GM23338 (cell line): ENCODE results near the gene GJA4. TPM values are rescaled to one million over a fixed set of nuclear protein-coding genes. Genes with fewer than 3 reads are reported as not detected.
A peak's percentile ranks its signal among the peaks of the same experiment; 100 is the strongest.

Source experiments
- ATAC-seq: fragments of 200-7000 bp; cut with Tn5 transposase; 3 replicates; pipeline ENCODE4 v1.9.1; 2020
- DNase-seq: peaks from one replicate; pipeline ENCODE4 v3.0.0-alpha.2; 2015; ENCODE audit warnings: low spot score
- H2AFZ ChIP-seq: fragments of 200-600 bp; sonication (generic); 2 replicates; pipeline ENCODE4 v1.8.0; 2016; ENCODE audit warnings: antibody characterized with exemption, mild to moderate bottlenecking, moderate library complexity
- H3F3A ChIP-seq: fragments of 200-600 bp; sonication (generic); replicated peaks from 2 replicates; pipeline ENCODE4 v1.8.0; 2017; ENCODE audit warnings: antibody characterized with exemption, mixed run types, low read depth
- H3K27ac ChIP-seq: fragments of 200-600 bp; sonication (generic); 2 replicates; pipeline ENCODE4 v1.6.1; 2016; ENCODE audit warnings: low read depth
- H3K27me3 ChIP-seq: fragments of 200-600 bp; sonication (generic); 2 replicates; pipeline ENCODE4 v1.8.0; 2016; ENCODE audit warnings: mild to moderate bottlenecking, mixed run types, moderate library complexity; ENCODE audit not compliant: insufficient read depth
- H3K36me3 ChIP-seq: fragments of 200-600 bp; sonication (generic); 2 replicates; pipeline ENCODE4 v1.8.0; 2016; ENCODE audit warnings: mild to moderate bottlenecking; ENCODE audit not compliant: insufficient read depth
- H3K4me1 ChIP-seq: fragments of 200-600 bp; sonication (generic); 2 replicates; pipeline ENCODE4 v1.8.0; 2016; ENCODE audit warnings: mild to moderate bottlenecking, moderate library complexity; ENCODE audit not compliant: insufficient read depth
- H3K4me2 ChIP-seq: fragments of 200-600 bp; sonication (generic); 2 replicates; pipeline ENCODE4 v1.7.1; 2017; ENCODE audit warnings: mixed run types
- H3K4me3 ChIP-seq: fragments of 200-600 bp; sonication (generic); 2 replicates; pipeline ENCODE4 v1.6.1; 2016; ENCODE audit warnings: mixed run types
- H3K79me2 ChIP-seq: fragments of 200-600 bp; sonication (generic); replicated peaks from 2 replicates; pipeline ENCODE4 v1.8.0; 2017; ENCODE audit warnings: mild to moderate bottlenecking; ENCODE audit not compliant: insufficient read depth
- H3K9me2 ChIP-seq: fragments of 200-600 bp; sonication (generic); 2 replicates; pipeline ENCODE4 v1.8.0; 2017; ENCODE audit not compliant: insufficient read depth
- H4K20me1 ChIP-seq: fragments of 200-600 bp; sonication (generic); replicated peaks from 2 replicates; pipeline ENCODE4 v1.8.0; 2017; ENCODE audit warnings: mild to moderate bottlenecking; ENCODE audit not compliant: insufficient read depth
- H3K27ac Mint-ChIP-seq: 2 replicates; pipeline ENCODE4 v1.8.0; 2020; ENCODE audit warnings: inconsistent platforms, mild to moderate bottlenecking, moderate library complexity, mixed read lengths
- H3K27me3 Mint-ChIP-seq: 3 replicates; pipeline ENCODE4 v1.8.0; 2022; ENCODE audit warnings: low read depth, mild to moderate bottlenecking, moderate library complexity, mixed read lengths, inconsistent platforms; ENCODE audit not compliant: insufficient read depth, poor library complexity
- H3K36me3 Mint-ChIP-seq: 3 replicates; pipeline ENCODE4 v1.8.0; 2021; ENCODE audit warnings: low read depth, mild to moderate bottlenecking, inconsistent platforms, moderate library complexity, mixed read lengths
- H3K4me1 Mint-ChIP-seq: 3 replicates; pipeline ENCODE4 v1.8.0; 2020; ENCODE audit warnings: mild to moderate bottlenecking, inconsistent platforms, mixed read lengths
- H3K4me3 Mint-ChIP-seq: 3 replicates; pipeline ENCODE4 v1.8.0; 2021; ENCODE audit warnings: moderate library complexity, mild to moderate bottlenecking, inconsistent platforms, mixed read lengths
- H3K9me3 Mint-ChIP-seq: 3 replicates; pipeline ENCODE4 v1.8.0; 2020; ENCODE audit warnings: moderate library complexity, mild to moderate bottlenecking, inconsistent platforms, mixed read lengths
- CREB1 ChIP-seq: fragments of 250-450 bp; sonication (Bioruptor Pico); IDR thresholded peaks from 2 replicates; pipeline ENCODE4 v1.5.0; 2020; ENCODE audit warnings: low read depth, mild to moderate bottlenecking, moderate library complexity
- ETS1 ChIP-seq: IDR thresholded peaks from 2 replicates; pipeline ENCODE4 v1.6.1; 2016; ENCODE audit warnings: antibody characterized with exemption
- EZH2 ChIP-seq: fragments of 200-600 bp; sonication (generic); IDR thresholded peaks from one replicate; pipeline ENCODE4 v1.8.0; 2017; ENCODE audit warnings: antibody characterized with exemption, mild to moderate bottlenecking, low read depth; ENCODE audit not compliant: unreplicated experiment
- EZH2phosphoT487 ChIP-seq: fragments of 200-600 bp; sonication (generic); IDR thresholded peaks from one replicate; pipeline ENCODE4 v1.8.1; 2018; ENCODE audit warnings: antibody characterized with exemption; ENCODE audit not compliant: unreplicated experiment
- JUNB ChIP-seq: IDR thresholded peaks from one replicate; pipeline ENCODE4 v1.6.1; 2016; ENCODE audit warnings: antibody characterized with exemption; ENCODE audit not compliant: unreplicated experiment
- NANOG ChIP-seq: IDR thresholded peaks from 2 replicates; pipeline ENCODE4 v1.6.1; 2016; ENCODE audit warnings: antibody characterized with exemption, borderline replicate concordance
- POLR2AphosphoS5 ChIP-seq: IDR thresholded peaks from 2 replicates; pipeline ENCODE4 v1.6.1; 2016; ENCODE audit warnings: antibody characterized with exemption, low read depth
- STAT1 ChIP-seq: IDR thresholded peaks from one replicate; pipeline ENCODE4 v1.6.1; 2016; ENCODE audit warnings: antibody characterized with exemption; ENCODE audit not compliant: unreplicated experiment
- ZNF114 ChIP-seq: fragments of 250-450 bp; sonication (Bioruptor Pico); IDR thresholded peaks from 2 replicates; pipeline ENCODE4 v1.5.0; 2020; ENCODE audit warnings: mild to moderate bottlenecking, moderate library complexity
- ZNF331 ChIP-seq: fragments of 250-450 bp; sonication (Bioruptor Pico); IDR thresholded peaks from 2 replicates; pipeline ENCODE4 v1.5.0; 2020; ENCODE audit warnings: low read depth, mild to moderate bottlenecking, moderate library complexity
- polyA plus RNA-seq: library from polyadenylated mRNA; unstranded; fragments of >200 nt; fragmentation: Nextera tagmentation; extraction: Ambion mirVana; gene quantifications from 2 replicates; pipeline ENCODE4 v1.2.1, GENCODE V29; 2016
- total RNA-seq: library from RNA; depleted of rRNA; stranded (reverse); fragments of >200 nt; shearing (Covaris generic); gene quantifications from 2 replicates; pipeline ENCODE4 v1.2.3, GENCODE V29; 2014
- TF ChIP-seq, protein P1 (sequence below): IDR thresholded peaks from one replicate; pipeline ENCODE4 v1.6.1; 2018; ENCODE audit warnings: antibody characterized with exemption; ENCODE audit not compliant: unreplicated experiment
- TF ChIP-seq, protein P2 (sequence below): fragments of 250-450 bp; sonication (Bioruptor Pico); IDR thresholded peaks from 2 replicates; pipeline ENCODE4 v1.5.0; 2020; ENCODE audit warnings: mild to moderate bottlenecking, moderate library complexity
- TF ChIP-seq, protein P3 (sequence below), 2 experiments: fragments of 200-600 bp in 1 of 2; sonication (generic) in 1 of 2; conservative IDR thresholded peaks; 2 replicates each; pipeline versions ENCODE4 v1.5.1 to v1.6.1; 2016 to 2017; ENCODE audit warnings: antibody characterized with exemption in 2 of 2, low read depth in 2 of 2, mild to moderate bottlenecking in 2 of 2, moderate library complexity in 1 of 2

GJA4 gene
- total and polyA plus RNA-seq, 2 experiments from 2014 or later: 0.95 to 2.2 TPM

GRCh38 chr1:34754964-34755637 is 37.7 kb upstream of the GJA4 start, which contains the start of gene GJB5:
Gene GJB5 (plus strand): TSS chr1:34755047. CDS start chr1:34757331, 2,284 bp downstream.
- peak within 1 kb of the TSS; percentile 90 for H2AFZ ChIP-seq
- H3K79me2 ChIP-seq: no peaks in the 10 kb centered on the region
- H3K27me3 Mint-ChIP-seq: peaks cover 9% of the 10 kb centered on the region
- no peaks in the 10 kb centered on the region for H3K27me3 ChIP-seq
- DNase-seq: peak; percentile 27
- peak; percentile 80 for ATAC-seq
- TF ChIP-seq, protein P1, sequence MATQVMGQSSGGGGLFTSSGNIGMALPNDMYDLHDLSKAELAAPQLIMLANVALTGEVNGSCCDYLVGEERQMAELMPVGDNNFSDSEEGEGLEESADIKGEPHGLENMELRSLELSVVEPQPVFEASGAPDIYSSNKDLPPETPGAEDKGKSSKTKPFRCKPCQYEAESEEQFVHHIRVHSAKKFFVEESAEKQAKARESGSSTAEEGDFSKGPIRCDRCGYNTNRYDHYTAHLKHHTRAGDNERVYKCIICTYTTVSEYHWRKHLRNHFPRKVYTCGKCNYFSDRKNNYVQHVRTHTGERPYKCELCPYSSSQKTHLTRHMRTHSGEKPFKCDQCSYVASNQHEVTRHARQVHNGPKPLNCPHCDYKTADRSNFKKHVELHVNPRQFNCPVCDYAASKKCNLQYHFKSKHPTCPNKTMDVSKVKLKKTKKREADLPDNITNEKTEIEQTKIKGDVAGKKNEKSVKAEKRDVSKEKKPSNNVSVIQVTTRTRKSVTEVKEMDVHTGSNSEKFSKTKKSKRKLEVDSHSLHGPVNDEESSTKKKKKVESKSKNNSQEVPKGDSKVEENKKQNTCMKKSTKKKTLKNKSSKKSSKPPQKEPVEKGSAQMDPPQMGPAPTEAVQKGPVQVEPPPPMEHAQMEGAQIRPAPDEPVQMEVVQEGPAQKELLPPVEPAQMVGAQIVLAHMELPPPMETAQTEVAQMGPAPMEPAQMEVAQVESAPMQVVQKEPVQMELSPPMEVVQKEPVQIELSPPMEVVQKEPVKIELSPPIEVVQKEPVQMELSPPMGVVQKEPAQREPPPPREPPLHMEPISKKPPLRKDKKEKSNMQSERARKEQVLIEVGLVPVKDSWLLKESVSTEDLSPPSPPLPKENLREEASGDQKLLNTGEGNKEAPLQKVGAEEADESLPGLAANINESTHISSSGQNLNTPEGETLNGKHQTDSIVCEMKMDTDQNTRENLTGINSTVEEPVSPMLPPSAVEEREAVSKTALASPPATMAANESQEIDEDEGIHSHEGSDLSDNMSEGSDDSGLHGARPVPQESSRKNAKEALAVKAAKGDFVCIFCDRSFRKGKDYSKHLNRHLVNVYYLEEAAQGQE: no peak
- TF ChIP-seq POLR2AphosphoS5: no peak
- no peak for TF ChIP-seq STAT1
- TF ChIP-seq, protein P2, sequence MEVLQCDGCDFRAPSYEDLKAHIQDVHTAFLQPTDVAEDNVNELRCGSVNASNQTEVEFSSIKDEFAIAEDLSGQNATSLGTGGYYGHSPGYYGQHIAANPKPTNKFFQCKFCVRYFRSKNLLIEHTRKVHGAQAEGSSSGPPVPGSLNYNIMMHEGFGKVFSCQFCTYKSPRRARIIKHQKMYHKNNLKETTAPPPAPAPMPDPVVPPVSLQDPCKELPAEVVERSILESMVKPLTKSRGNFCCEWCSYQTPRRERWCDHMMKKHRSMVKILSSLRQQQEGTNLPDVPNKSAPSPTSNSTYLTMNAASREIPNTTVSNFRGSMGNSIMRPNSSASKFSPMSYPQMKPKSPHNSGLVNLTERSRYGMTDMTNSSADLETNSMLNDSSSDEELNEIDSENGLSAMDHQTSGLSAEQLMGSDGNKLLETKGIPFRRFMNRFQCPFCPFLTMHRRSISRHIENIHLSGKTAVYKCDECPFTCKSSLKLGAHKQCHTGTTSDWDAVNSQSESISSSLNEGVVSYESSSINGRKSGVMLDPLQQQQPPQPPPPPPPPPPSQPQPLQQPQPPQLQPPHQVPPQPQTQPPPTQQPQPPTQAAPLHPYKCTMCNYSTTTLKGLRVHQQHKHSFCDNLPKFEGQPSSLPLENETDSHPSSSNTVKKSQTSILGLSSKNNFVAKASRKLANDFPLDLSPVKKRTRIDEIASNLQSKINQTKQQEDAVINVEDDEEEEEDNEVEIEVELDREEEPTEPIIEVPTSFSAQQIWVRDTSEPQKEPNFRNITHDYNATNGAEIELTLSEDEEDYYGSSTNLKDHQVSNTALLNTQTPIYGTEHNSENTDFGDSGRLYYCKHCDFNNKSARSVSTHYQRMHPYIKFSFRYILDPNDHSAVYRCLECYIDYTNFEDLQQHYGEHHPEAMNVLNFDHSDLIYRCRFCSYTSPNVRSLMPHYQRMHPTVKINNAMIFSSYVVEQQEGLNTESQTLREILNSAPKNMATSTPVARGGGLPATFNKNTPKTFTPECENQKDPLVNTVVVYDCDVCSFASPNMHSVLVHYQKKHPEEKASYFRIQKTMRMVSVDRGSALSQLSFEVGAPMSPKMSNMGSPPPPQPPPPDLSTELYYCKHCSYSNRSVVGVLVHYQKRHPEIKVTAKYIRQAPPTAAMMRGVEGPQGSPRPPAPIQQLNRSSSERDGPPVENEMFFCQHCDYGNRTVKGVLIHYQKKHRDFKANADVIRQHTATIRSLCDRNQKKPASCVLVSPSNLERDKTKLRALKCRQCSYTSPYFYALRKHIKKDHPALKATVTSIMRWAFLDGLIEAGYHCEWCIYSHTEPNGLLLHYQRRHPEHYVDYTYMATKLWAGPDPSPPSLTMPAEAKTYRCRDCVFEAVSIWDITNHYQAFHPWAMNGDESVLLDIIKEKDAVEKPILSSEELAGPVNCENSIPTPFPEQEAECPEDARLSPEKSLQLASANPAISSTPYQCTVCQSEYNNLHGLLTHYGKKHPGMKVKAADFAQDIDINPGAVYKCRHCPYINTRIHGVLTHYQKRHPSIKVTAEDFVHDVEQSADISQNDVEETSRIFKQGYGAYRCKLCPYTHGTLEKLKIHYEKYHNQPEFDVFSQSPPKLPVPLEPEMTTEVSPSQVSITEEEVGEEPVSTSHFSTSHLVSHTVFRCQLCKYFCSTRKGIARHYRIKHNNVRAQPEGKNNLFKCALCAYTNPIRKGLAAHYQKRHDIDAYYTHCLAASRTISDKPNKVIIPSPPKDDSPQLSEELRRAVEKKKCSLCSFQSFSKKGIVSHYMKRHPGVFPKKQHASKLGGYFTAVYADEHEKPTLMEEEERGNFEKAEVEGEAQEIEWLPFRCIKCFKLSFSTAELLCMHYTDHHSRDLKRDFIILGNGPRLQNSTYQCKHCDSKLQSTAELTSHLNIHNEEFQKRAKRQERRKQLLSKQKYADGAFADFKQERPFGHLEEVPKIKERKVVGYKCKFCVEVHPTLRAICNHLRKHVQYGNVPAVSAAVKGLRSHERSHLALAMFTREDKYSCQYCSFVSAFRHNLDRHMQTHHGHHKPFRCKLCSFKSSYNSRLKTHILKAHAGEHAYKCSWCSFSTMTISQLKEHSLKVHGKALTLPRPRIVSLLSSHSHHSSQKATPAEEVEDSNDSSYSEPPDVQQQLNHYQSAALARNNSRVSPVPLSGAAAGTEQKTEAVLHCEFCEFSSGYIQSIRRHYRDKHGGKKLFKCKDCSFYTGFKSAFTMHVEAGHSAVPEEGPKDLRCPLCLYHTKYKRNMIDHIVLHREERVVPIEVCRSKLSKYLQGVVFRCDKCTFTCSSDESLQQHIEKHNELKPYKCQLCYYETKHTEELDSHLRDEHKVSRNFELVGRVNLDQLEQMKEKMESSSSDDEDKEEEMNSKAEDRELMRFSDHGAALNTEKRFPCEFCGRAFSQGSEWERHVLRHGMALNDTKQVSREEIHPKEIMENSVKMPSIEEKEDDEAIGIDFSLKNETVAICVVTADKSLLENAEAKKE (CRISPR knock-in tag): no peak
- TF ChIP-seq ETS1: no peak
- TF ChIP-seq EZH2phosphoT487: no peak
- no peak for TF ChIP-seq CREB1 (CRISPR knock-in tag)
- TF ChIP-seq ZNF331 (CRISPR knock-in tag): no peak
- TF ChIP-seq ZNF114 (CRISPR knock-in tag): no peak
- no peak for TF ChIP-seq JUNB
- no peak for TF ChIP-seq NANOG
- TF ChIP-seq, protein P3, sequence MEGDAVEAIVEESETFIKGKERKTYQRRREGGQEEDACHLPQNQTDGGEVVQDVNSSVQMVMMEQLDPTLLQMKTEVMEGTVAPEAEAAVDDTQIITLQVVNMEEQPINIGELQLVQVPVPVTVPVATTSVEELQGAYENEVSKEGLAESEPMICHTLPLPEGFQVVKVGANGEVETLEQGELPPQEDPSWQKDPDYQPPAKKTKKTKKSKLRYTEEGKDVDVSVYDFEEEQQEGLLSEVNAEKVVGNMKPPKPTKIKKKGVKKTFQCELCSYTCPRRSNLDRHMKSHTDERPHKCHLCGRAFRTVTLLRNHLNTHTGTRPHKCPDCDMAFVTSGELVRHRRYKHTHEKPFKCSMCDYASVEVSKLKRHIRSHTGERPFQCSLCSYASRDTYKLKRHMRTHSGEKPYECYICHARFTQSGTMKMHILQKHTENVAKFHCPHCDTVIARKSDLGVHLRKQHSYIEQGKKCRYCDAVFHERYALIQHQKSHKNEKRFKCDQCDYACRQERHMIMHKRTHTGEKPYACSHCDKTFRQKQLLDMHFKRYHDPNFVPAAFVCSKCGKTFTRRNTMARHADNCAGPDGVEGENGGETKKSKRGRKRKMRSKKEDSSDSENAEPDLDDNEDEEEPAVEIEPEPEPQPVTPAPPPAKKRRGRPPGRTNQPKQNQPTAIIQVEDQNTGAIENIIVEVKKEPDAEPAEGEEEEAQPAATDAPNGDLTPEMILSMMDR (conservative IDR thresholded peaks at IDR 0.05; ENCODE audit: low read depth in 2 of 2): no peak
- TF ChIP-seq EZH2: no peak
- no peak within 1 kb of the TSS for H3K4me3 Mint-ChIP-seq
- H3K36me3 Mint-ChIP-seq: no peaks in the 10 kb centered on the region
- 0 out of 2 replicates have a peak, but pooled peaks cover 4% of the 10 kb centered on the region for H3K9me2 ChIP-seq
- no peak within 1 kb of the TSS for H3K4me3 ChIP-seq
- H3K4me1 ChIP-seq: no peaks in the 10 kb centered on the region; the same call in 1 of the 2 replicates
- peaks cover 11% of the 10 kb centered on the region for H3K4me1 Mint-ChIP-seq
- no peaks in the 10 kb centered on the region for H4K20me1 ChIP-seq
- no peaks in the 10 kb centered on the region for H3K9me3 Mint-ChIP-seq
- H3F3A ChIP-seq: no peaks in the 10 kb centered on the region
- H3K27ac Mint-ChIP-seq: no peak within 1 kb of the TSS
- no peak within 1 kb of the TSS for H3K4me2 ChIP-seq
- H3K36me3 ChIP-seq: no peaks in the 10 kb centered on the region
- no peak within 1 kb of the TSS for H3K27ac ChIP-seq
